HepG2 (cell line): Measurements from ENCODE around the gene CPNE5. TPM values are rescaled to one million over a fixed set of nuclear protein-coding genes. Genes with fewer than 3 reads are reported as not detected.

ENCODE experiments used
- ATAC-seq: fragments of 200-7000 bp; cut with Tn5 transposase; 3 replicates; pipeline ENCODE4 v1.9.1; 2020; ENCODE audit warnings: mild to moderate bottlenecking, moderate library complexity
- BruUV-seq: library from RNA; stranded (reverse); fragments of 400-500 nt; replicated peaks from 2 replicates; lab custom pipeline; 2021; lab: Mats Ljungman, UMichigan
- CTCF ChIA-PET: fragments of 300-600 bp; formaldehyde crosslinking; extraction: SDS; loops from one replicate; lab custom pipeline; 2021; ENCODE audit warnings: low total read pairs, inconsistent platforms, low intra/inter-chr PET ratio; lab: Yijun Ruan, JAX
- POLR2A ChIA-PET: fragments of 350-600 bp; sonication (Branson Sonifier 250); formaldehyde crosslinking; loops from one replicate; lab custom pipeline; 2020; ENCODE audit warnings: antibody characterized with exemption, inconsistent platforms; lab: Yijun Ruan, JAX
- DNase-seq: peaks from one replicate; pipeline ENCODE4 v3.0.0-alpha.2; 2015; ENCODE audit warnings: low spot score
- FAIRE-seq: peaks from 3 replicates; lab custom pipeline; 2011; peaks lifted over from hg19 to GRCh38; lab: Jason Lieb, UNC
- H2AFZ ChIP-seq: one replicate; pipeline ENCODE4 v1.6.1; 2011; ENCODE audit warnings: low read length, inconsistent platforms
- H3K27ac ChIP-seq: fragments of 300-600 bp; 3 replicates; pipeline ENCODE4 v1.8.0; 2011; ENCODE audit warnings: mixed run types, mild to moderate bottlenecking, mixed read lengths, low read length, inconsistent platforms; ENCODE audit not compliant: insufficient read depth; ENCODE audit errors: extremely low read length
- H3K27me3 ChIP-seq, 2 experiments: fragments of 200-600 bp in 1 of 2; 2 replicates in 1 of 2; 3 replicates in 1 of 2; pipeline versions ENCODE4 v1.6.0 to v1.8.0; 2011; ENCODE audit warnings: low read length in 2 of 2, mild to moderate bottlenecking in 2 of 2, moderate library complexity in 2 of 2, inconsistent platforms in 1 of 2; ENCODE audit not compliant: insufficient read depth in 2 of 2, control insufficient read depth in 1 of 2
- H3K36me3 ChIP-seq, 2 experiments: fragments of 200-600 bp in 1 of 2; replicated peaks in 1 of 2; 2 replicates in 1 of 2; 3 replicates in 1 of 2; pipeline versions ENCODE4 v1.5.1 to v1.8.0; 2011; ENCODE audit warnings: low read length in 2 of 2, inconsistent platforms in 1 of 2; ENCODE audit not compliant: insufficient read depth in 2 of 2, control insufficient read depth in 1 of 2
- H3K4me1 ChIP-seq: 2 replicates; pipeline ENCODE4 v1.5.1; 2012; ENCODE audit warnings: low read length, inconsistent platforms; ENCODE audit not compliant: insufficient read depth
- H3K4me2 ChIP-seq: 2 replicates; pipeline ENCODE4 v1.6.0; 2011; ENCODE audit warnings: low read depth, low read length, inconsistent platforms
- H3K4me3 ChIP-seq, 3 experiments: fragments of 200-600 bp in 1 of 3; sonication (generic), shearing (Covaris generic) in 1 of 3; replicated peaks in 1 of 3; 2 replicates each; pipeline ENCODE4 v1.5.1; 2011 to 2016; ENCODE audit warnings: low read length in 3 of 3, inconsistent platforms in 2 of 3, low read depth in 2 of 3, mild to moderate bottlenecking in 2 of 3, control low read depth in 1 of 3, mixed read lengths in 1 of 3; ENCODE audit not compliant: insufficient read depth in 1 of 3
- H3K79me2 ChIP-seq: one replicate; pipeline ENCODE4 v1.6.1; 2011; ENCODE audit warnings: low read length, inconsistent platforms; ENCODE audit not compliant: insufficient read depth
- H3K9ac ChIP-seq: 2 replicates; pipeline ENCODE4 v1.6.0; 2011; ENCODE audit warnings: mild to moderate bottlenecking, low read depth, low read length, inconsistent platforms; ENCODE audit not compliant: insufficient read depth
- H3K9me3 ChIP-seq: 2 replicates; pipeline ENCODE4 v1.5.1; 2012; ENCODE audit warnings: mild to moderate bottlenecking, low read length
- H4K20me1 ChIP-seq: 2 replicates; pipeline ENCODE4 v1.6.0; 2011; ENCODE audit warnings: inconsistent platforms, mild to moderate bottlenecking, low read length, moderate library complexity; ENCODE audit not compliant: insufficient read depth
- KLF11 ChIP-seq: IDR thresholded peaks from 2 replicates; pipeline ENCODE4 v1.6.1; 2016; ENCODE audit warnings: missing compliant biosample characterization
- MAF1 ChIP-seq: sonication (generic); formaldehyde crosslinking; IDR thresholded peaks from 2 replicates; pipeline ENCODE4 v1.5.0; 2020; ENCODE audit warnings: missing genetic modification reagents, borderline replicate concordance
- MAFK ChIP-seq, 2 experiments: IDR thresholded peaks in 1 of 2; conservative IDR thresholded peaks in 1 of 2; 2 replicates each; pipeline ENCODE4 v1.6.1; 2011; ENCODE audit warnings: improper control_type of control experiment in 2 of 2, low read length in 2 of 2
- TAF15 ChIP-seq: fragments of 200-400 bp; formaldehyde crosslinking; IDR thresholded peaks from one replicate; pipeline ENCODE4 v1.6.1; 2018; ENCODE audit warnings: mild to moderate bottlenecking, low read depth, low read length; ENCODE audit not compliant: poor library complexity, severe bottlenecking
- ZNF138 ChIP-seq: sonication (generic); formaldehyde crosslinking; IDR thresholded peaks from 2 replicates; pipeline ENCODE4 v1.5.0; 2020; ENCODE audit warnings: mild to moderate bottlenecking, low read depth, missing genetic modification reagents
- WGBS: methylation state at CpG from one replicate; pipeline ENCODE4 v1.1.6; 2017; ENCODE audit warnings: low lambda C conversion rate; 5-methylcytosine and 5-hydroxymethylcytosine counted together
- in situ Hi-C: cut with HindIII; loops from 2 replicates; pipeline ENCODE4 v1.10.0; 2017; ENCODE audit warnings: low pct_unique_long_range_greater_than_20kb; ENCODE audit not compliant: extremely low pct_ligation_motif_present
- intact Hi-C: fragments of 100-400 bp; cut with micrococcal nuclease; formaldehyde crosslinking; loops from one replicate; pipeline ENCODE4 v1.10.0; 2022; ENCODE audit not compliant: unreplicated experiment
- polyA plus RNA-seq, 8 experiments: library from polyadenylated mRNA; depleted of rRNA in 3 of 8; stranded (reverse) in 7 of 8; unstranded in 1 of 8; fragments of >200 nt; fragmentation: Illumina TruSeq in 4 of 8; extraction: Trizol in 4 of 8; gene quantifications; 2 replicates each; pipeline versions ENCODE4 v1.2.1 to v1.2.3, GENCODE V29; 2011 to 2016; ENCODE audit warnings: low read depth in 4 of 8, missing spikeins in 1 of 8, mixed read lengths in 1 of 8; ENCODE audit not compliant: insufficient read depth in 1 of 8
- total RNA-seq, 5 experiments: library from RNA; depleted of rRNA; stranded (reverse); fragments of >200 nt; fragmentation: Illumina TruSeq; extraction: Trizol; gene quantifications; 2 replicates each; pipeline ENCODE4 v1.2.3, GENCODE V29; 2016; ENCODE audit warnings: low read depth in 1 of 5
- TF ChIP-seq, protein P1 (sequence below): sonication (generic); formaldehyde crosslinking; IDR thresholded peaks from 2 replicates; pipeline ENCODE4 v1.4.0; 2020; ENCODE audit warnings: missing genetic modification reagents

The CPNE5 gene
- total and polyA plus RNA-seq, 2 of the 13 experiments (the other 11 are each of a cell fraction or from before 2014, with no cell fraction given): 0.16 TPM; not detected in 1

DNA sequence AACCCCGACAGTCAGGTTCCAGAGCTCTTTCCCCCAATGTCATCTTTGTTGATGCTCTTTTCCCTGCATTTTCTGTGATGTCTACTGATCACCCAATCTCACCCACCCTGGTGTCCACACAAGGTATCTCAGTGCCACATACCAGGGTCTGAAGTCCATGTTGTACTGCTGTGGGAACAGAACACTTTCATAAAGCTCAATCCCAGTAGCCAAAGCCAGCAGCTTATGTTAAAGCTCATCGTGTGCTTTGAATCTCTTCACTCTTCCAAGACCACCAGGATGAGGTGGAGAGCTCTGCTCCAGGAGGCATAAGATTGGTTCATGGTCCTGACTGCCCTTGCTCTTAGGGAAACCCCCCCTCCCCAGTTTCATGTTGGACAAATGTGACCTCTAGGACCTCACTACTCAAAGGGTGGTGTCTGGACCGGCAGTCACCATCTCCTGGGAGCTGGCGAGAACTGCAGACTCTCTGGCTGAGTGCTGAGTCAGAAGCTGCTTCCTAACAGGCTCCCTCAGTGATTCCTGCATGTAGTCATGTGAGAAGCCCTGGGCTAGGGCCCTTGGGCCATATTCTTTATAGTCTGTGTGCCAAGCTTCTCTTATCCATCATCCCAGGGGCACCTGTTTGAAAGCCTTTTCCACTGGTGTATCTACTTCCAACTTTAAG is 13.4 kb upstream of the CPNE5 start (continued):
- TF ChIP-seq MAFK (conservative IDR thresholded peaks at IDR 0.05 in 1 of 2, IDR thresholded peaks at IDR 0.05 in 1 of 2; ENCODE audit: low read length in 2 of 2) (peak; percentile 50 to 54; a peak in 3 of 4 replicates), TAF15 (no peak)
- TF ChIP-seq, protein P1, sequence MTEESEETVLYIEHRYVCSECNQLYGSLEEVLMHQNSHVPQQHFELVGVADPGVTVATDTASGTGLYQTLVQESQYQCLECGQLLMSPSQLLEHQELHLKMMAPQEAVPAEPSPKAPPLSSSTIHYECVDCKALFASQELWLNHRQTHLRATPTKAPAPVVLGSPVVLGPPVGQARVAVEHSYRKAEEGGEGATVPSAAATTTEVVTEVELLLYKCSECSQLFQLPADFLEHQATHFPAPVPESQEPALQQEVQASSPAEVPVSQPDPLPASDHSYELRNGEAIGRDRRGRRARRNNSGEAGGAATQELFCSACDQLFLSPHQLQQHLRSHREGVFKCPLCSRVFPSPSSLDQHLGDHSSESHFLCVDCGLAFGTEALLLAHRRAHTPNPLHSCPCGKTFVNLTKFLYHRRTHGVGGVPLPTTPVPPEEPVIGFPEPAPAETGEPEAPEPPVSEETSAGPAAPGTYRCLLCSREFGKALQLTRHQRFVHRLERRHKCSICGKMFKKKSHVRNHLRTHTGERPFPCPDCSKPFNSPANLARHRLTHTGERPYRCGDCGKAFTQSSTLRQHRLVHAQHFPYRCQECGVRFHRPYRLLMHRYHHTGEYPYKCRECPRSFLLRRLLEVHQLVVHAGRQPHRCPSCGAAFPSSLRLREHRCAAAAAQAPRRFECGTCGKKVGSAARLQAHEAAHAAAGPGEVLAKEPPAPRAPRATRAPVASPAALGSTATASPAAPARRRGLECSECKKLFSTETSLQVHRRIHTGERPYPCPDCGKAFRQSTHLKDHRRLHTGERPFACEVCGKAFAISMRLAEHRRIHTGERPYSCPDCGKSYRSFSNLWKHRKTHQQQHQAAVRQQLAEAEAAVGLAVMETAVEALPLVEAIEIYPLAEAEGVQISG (CRISPR knock-in tag): 0 out of 2 replicates have a peak, but pooled peaks have one; percentile 13

DNA sequence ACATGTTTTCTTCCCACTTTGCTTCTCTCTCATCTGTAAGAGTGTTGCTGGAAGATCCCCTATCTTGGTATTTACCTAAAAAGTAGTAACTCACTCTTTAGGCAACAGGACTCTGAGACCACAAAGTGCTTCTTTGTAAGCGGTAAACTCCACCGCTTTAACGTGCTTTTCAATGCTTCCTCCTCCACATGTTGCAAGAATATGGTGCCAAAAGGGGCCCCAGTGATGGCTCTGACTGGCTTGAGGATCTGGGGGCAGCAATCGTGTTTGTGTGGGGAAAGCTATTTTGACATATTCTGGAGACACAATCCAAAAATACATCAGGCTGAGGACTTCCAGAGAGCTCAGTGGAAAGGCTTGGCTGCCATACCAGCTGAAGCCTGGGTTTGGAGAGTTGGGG is 12.4 kb upstream of the CPNE5 start:
- Histone ChIP-seq H3K9me3 (no peaks in the 10 kb centered on the region), H3K27me3 (no peaks in the 10 kb centered on the region), H3K9ac (no peak overlapping the region), H3K27ac (no peak overlapping the region), H3K4me1 (peaks cover 35% of the 10 kb centered on the region), H4K20me1 (no peaks in the 10 kb centered on the region), H3K36me3 (peaks cover 13 to 34% of the 10 kb centered on the region in 2 experiments), H3K4me3 (no peak overlapping the region), H2AFZ (no peak overlapping the region), H3K79me2 (no peaks in the 10 kb centered on the region), H3K4me2 (no peak overlapping the region)
- FAIRE-seq: no peak
- 0 out of 2 replicates have a peak, but pooled peaks have one; percentile 25 for TF ChIP-seq MAF1 (CRISPR knock-in tag)
- TF ChIP-seq ZNF138: 0 out of 2 replicates have a peak, but pooled peaks have one; percentile 56
- no peak for TF ChIP-seq KLF11 (CRISPR knock-in tag)
- no peak for DNase-seq
- no TSS peak for BruUV-seq
- WGBS: 76% methylated on average over 4 of the region's 4 CpGs
- CTCF ChIA-PET: interaction anchor here (1.1 to 4.6 kb wide), 6 partner anchors 16 to 86 kb away, joined by 3 to 47 read pairs (median 7); no protein-coding TSS in a partner anchor
- in situ Hi-C loops (loop anchor here (5.0 kb wide), 2 partner anchors 39 to 79 kb away; no protein-coding TSS in a partner anchor), intact Hi-C loops (loop anchor here (1.0 to 10.0 kb wide), 3 partner anchors 41 to 227 kb away; no protein-coding TSS in a partner anchor)
- ATAC-seq: no peak
- POLR2A ChIA-PET: interaction anchor here (0.6 to 3.1 kb wide), 7 partner anchors 22 to 175 kb away, joined by 3 to 29 read pairs (median 4); partner anchors contain the start of genes C6orf89 and PPIL1
